HG03439 (cell line): Measurements from ENCODE around the gene ITGAE.
A peak's percentile ranks its signal among the peaks of the same experiment; 100 is the strongest.

ENCODE experiments used
- ATAC-seq: cut with Tn5 transposase; IDR thresholded peaks from one replicate; pipeline ENCODE4 v1.9.1; 2021; ENCODE audit warnings: mild to moderate bottlenecking, moderate library complexity; ENCODE audit not compliant: unreplicated experiment

ITGAE gene

DNA sequence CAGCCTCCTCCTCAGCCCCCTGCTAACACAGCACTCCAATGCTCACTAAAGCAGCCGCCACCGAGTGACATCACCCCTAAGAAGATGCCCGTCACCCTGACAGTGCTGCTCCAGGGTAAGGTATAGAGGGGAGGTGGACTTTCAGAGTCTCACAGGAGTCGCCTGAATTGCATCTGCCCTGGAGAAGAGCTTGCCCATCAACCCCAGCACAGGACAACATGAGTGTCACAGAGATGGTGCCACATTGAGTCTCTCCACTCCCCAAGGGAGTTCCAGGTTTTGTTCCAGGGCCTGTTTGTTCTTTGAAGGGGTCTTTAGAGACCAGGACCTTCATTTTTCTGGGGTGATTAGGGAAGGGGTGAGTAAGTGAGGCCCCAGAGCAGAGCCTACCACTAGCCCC lies 102.8 kb downstream of the ITGAE start:
- no peak for ATAC-seq

DNA sequence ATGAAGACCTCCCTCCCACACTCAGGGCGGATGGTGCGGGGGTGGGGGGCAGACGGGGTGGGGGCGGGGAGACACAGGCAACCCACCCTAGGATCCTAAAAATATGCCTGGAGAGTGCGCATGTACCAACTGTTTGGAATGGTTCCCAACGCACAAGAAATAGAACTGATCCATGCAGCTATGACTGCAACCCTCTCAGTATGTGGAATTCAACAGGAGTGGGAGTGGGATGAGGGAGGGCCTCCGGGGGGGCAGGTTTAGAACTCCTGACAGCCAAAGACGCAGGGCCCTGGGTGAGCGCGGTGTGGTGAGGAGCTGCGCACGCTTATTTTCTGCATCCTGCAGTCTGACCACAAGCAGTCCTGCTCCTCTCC lies 103.9 kb downstream of the ITGAE start:
- no peak for ATAC-seq

DNA sequence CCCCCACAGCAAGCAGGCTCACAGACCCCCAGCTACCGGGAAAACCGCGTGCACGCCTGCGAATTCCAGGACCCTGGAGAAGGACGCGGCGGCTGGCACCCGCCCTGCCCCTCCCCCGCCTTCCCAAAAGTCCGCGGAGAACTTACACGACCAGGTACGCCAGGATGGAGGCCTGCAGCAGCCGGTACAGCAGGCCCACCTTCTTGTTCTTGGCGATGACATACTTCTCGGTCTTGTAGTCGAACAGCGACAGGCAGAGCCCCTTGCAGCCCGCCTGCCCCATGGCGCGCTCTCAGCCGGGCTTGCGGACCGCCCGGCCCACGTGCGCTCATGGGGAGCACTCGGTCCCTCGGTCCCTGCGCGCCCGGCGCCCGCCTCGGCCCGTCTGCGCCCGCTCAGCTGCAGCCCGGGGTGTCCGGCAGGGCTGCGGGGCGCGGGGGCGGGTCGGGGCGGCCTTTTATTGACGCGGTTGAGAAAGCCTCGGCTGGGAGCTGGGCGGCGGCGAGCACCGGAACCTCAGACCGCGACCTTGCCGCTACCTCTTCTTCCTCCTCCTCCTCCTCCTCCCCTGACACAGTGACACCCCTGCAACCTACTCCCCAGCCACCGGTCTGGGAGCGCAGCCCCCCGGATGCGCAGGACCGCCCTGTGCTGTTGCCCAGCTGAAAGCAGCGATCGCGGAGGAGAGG lies 105.1 kb downstream of the ITGAE start, which contains the start of gene P2RX5:
TSS of gene P2RX5 (minus strand) at position 433 of the 689 bp plus-strand sequence. CDS start at position 283, 150 bp downstream.
- no peak for ATAC-seq

DNA sequence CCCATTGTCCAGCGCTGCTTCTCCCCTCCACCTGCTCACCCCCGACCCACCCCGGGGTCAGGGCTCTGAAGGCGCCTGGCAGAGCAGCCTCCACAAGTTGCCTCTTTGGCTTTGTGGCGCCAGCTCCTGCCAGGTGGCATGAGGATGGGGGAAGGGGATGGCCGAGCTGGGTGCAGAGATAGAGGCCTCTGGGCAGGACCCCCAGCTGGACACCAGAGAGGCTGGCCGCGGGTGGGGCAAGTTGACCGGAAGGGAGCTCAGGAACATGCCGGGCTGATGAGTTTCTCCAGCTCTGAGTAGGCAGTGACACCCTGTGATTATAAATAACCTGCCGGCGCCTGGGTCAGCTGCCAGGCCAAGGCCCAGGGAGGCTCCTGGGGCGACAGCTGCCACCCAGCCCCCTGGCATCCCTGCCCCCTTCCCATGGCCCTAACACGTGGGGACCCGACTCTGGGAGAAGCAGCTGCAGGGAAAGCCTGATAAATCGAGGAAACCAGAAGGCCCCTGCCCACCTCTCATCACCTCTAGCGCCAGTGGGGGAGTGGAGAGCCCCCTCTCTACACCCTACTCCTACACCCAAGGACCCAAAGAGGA lies 105.8 kb downstream of the ITGAE start:
- no peak for ATAC-seq

DNA sequence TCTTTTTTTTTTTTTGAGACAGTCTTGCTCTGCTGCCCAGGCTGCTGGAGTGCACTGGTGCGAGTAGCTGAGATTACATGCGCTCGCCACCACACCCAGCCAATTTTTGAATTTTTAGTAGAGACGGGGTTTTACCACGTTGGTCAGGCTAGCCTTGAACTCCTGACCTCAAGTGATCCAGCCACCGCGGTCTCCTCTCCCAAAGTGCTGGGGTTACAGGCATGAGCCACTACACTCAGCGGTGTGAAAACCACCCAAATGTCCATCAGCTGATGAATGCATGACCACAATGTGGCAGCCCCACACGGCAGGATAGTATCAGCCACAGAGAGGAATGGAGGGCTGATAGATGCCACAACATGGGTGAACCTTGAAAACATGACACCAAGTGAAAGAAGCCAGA lies 107.2 kb downstream of the ITGAE start:
- ATAC-seq, result peak; percentile 45

DNA sequence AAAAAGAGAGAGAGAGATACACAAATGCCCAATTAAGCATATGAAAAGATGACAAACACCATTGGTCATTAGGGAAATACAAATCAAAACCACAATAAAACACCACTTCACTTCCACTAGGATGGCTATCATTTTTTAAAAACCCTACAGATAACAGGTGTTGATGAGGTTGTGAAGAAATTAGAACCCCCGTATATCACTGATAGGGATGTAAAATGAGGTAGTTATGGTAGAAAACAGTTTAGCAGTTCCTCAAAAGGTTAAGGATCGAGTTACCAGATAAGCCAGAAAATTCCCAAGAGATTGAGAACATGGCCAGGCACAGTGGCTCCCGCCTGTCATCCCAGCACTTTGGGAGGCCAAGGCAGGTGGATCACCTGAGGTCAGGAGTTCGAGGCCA lies 107.8 kb downstream of the ITGAE start:
- no peak for ATAC-seq

DNA sequence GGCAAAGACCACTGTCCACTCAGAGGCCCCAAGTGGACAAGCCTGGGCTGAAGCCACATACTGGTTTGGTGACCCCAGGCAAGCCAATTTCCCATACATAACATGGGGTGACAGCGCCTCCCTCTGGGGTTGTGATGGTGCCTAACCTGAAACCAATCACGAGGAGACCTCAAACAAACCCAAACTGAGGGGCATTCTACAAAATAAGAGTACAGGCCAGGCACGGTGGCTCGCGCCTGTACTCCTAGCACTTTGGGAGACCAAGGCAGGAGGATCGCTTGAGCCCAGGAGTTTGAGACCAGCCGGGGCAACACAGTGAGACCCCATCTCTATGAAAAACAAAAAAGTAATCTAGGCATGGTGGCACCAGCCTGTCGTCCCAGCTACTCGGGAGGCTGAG lies 108.6 kb downstream of the ITGAE start:
- ATAC-seq, result no peak

DNA sequence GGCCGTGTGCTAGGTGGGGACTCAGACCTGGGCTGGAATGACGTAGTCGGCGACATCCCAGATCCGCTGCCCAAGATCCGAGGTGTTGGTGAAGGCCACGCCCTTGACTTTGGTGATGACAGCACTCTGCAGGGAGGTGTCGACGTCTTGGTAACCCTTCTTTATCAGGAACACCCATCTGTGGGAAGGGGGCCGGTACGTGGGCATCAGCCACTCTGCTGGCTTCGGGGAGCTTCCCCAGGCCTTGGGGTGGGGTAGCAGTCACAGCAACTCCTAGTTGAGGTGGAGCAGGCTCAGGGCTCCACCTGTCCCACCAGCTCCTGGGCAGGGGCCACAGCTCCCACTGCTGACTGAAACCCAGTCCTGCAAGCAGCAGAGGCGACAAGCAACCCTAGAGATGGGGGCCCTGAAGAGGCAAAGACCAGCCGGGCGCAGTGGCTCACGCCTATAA lies 109.3 kb downstream of the ITGAE start:
- ATAC-seq, result no peak

DNA sequence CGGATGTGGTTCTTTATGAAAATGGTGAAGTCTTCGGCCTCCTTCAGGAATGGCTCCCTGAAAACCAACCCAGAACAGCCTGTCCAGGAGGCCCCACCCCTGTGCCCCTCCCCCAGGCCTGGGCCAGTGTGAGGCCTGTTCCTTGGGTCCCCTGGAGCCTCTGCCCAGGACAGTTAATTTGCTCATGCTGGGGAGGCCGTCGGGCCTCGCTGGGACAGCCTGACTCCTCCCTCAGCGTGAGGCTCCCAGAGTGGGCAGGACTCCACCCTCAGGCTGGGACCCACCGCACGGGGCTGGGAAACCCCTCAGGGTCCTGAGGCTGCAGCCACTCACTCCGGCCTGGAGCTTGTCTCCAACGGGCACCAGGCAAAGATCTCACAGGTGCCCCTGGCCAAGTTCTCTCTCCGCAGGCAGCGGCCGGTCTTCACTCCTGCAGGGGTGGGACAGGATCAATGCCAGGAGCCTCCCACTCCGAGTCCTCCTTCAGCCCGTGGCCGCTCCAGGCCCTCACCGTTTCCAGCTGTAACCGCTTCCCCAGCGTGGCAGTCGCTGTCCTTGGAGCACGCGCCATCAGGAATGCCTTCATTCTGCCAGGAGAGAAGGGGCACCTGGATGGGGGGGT lies 110.8 kb downstream of the ITGAE start:
- ATAC-seq, result no peak

DNA sequence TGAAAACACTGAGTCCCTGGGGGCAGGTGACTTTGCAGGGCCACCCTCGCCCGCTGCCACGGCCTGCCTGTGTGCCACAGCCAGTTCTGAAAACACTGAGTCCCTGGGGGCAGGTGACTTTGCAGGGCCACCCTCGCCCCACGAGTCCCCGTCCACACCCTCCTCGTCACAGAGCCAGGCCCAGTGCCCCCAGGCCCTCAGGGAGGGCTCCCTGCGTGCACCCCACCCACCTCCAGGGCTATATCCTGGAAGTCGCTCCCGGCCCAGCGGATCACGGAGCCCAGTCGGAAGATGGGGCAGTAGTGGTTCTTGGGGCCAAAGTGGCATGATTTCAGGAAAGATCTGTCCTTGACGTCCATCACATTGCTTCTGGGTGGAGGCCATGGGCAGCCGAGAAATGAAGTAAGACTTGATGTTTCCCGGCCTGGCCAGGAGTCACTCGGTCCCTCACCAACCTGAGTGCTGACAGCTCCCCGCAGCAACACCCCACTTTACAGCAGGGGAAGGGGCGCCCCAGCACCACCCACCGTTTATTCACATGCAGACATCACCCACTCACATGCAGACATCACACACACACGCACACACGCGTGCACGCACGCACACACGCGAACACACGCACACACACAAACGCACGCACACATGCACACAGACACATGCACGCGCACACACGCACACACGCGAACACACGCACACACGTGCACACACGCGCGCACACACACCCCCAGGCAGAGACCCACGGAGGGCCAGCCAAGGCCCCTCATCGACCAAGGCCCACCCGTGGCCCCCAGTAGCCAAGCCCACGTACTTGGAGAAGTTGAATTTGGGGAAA lies 111.5 kb downstream of the ITGAE start:
- ATAC-seq, result no peak

DNA sequence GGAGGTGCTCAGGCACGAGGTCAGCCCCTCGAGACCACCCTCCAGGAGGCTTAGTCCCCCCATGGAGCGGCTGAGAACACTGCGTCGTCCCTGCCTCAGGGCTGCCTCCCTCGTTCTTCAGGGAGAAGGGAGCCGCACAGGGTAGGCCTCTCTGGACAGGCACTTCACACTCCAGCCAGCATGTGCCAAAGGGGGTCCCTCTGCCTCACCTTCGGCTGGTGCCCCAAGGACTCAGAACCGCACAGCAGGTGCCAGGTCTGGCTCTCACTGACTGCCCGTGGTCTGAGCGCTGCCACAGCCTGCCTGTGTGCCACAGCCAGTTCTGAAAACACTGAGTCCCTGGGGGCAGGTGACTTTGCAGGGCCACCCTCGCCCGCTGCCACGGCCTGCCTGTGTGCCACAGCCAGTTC lies 112.1 kb downstream of the ITGAE start:
- no peak for ATAC-seq

DNA sequence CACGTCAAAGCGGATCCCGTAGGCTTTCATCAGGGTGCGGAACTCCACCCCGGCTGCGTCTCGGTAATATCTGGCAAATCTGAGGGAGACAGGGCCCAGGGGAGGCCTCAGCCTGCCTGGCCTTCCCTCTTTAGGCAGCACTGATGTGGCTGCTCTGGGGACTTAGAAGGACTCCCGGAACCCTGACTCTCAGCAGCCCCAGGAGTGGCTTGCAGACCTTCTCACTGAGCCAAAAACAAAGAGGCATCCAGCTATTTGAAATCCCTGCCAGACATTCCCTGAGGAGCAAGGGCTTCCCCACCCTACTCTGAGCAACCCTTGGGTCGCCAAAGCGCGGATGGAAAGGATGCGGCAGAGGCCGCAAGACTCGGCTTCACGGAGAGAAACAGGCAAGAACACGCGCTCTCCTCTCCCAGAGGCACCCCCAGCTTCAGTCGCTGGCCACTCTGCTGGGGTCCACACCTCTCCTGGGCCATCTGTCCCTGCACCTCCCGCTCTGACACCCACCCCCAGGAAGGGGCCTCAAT lies 112.9 kb downstream of the ITGAE start:
- no peak for ATAC-seq

DNA sequence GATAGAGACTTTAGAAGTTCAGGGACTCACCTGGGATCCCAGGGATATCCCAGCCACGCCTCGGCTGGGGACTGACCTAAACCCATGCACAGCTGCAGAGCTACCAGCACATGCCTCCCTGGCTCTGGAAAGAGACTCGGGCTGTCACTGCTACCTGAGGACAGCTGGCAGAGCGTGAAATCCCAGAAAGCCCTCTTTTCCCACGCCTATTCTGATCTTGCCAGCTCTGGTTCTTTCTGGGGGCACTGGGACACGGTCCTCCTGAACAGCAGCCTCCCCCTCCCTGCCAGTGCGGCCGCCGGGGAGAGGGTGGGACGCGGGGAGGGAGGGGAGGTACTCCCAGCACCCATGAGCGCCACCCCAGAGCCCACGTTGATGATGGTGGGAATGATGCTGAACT lies 115.8 kb downstream of the ITGAE start:
- no peak for ATAC-seq

DNA sequence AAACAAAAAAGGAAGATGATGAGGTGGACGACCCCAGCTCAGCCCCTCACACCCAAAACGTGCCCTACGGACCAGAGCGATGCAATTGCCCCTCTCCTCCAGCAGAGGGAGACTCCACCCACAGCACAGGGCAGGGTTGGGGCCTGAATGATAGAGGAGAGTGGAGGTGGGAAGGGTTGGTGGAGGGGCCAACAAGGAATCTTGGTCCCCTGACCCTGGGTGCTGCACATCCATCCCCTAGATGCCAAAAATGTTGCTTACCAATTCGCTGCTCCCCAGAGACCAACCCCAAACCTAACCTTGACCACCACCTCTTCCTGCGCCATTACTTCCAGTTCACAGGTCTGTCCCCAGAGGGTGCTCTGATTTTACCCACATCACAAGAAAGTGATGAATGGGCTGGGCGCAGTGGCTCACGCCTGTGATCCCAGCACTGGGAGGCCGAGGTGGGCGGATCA lies 117.9 kb downstream of the ITGAE start:
- ATAC-seq, result peak; percentile 70

DNA sequence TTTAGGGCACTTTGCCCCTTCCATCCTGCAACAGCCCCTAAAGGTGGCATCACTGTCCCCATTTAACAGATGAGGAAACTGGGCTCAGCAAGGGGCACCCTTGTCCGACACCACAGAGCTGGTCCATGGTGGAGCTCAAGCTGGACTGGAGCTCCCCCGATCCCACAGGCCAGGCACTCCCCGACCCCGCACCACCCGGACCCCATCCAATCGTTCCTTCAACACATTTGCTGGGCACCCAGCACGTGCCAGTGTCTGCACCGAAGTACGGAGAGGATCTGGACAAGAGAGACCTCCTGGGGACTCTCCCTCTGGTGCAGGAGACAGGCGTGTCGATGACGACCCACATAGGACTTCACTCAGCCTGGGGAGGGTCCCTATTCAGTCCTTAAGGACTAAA lies 119.0 kb downstream of the ITGAE start:
- ATAC-seq, result no peak

DNA sequence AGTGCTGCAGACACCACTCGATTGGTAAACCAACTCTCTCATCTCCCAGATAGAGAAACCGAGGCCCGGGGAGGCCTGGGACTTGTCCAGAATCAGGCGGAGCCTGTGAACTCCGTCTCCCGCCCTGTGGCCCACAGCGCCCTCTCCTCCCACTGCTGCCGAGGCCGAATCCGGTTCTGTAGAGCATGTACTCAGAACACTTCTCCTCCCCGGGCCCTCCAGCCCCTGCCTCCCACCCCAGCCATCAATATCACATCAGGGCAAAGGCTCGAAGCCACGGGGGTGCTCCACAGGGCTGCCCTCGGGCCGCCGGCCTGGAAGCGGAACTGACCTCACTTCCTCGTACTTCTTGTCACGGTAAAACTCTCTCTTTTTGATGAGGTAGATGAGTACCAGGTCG lies 119.4 kb downstream of the ITGAE start:
- no peak for ATAC-seq

DNA sequence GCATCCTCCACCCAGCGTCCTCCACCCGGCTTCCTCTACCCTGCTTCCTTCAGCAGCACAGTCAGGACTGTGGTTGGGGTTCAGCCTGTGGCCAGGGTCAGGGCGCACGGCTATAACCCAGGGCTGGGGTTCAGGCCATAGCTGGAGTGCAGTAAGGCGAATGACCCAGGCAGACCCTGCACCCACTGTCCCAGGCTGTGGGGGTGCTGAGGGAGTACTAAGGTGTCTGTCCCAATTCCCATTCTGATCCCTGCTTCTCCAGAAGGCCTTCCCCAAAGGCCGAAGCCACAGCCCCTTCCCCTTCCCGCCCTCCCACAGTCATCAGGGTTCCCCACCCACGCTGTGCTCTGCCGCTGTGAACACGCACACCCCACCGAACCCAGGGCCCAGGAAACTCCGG lies 119.9 kb downstream of the ITGAE start:
- no peak for ATAC-seq

DNA sequence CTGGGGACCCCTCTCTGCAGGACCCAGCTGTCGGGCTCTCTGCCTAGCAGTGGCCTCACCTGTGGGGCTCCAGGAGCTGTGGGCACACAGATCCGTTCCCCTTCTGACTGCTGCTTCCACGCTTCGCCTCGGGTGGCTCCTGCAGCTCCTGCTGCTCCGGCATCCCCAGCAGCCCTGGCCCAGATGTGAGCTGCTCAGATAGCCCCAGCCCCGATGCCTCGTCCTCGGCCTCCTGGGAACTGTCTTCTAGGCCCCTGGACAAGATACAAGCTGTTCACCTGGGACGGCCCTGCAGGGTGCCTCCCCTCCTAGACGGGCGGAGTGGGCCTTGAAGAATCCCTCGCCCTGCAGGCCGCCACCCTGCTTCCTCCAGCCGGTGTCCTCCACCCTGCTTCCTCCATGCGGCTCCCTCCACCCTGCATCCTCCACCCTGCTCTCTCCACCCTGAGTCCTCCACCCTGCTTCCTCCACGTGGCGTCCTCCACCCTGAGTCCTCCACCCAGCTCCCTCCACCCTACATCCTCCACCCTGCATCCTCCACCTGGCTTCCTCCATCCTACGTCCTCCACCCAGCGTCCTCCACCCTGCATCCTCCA lies 121.4 kb downstream of the ITGAE start:
- no peak for ATAC-seq

DNA sequence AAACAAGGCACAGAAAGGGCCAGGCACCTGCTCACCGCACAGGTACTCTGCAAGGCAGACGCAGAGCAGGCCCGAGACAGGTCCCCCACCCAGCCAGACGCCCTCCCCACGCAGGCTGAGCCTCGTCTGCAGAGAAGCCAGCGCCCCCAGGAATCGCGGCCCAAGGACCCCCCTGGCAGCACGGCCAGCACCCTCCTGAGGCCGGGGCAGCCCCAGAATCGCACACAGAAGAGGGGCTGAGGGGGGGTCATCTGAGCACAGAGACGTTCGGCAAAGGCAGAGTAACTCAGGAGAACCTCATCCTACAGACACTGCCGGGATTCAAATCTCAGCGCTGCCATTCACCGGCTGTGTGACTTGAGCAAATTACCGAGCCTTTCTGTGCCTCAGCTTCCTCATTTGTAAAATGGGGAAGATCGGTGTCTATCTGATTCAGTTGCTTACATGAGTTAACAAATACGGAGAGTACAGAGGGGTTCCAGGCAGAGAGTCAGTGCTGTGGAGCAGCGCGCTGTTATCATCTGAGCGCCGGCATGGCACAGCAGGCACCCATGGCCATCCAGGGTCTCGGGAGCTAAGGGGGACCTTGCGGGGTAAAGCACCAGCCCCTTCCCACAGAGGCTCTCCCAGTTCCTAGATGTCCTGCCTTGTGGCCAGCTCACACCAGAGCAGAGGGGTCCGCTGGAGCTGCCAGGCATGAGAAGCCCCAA lies 122.0 kb downstream of the ITGAE start:
- ATAC-seq, result no peak
